ENCODE measurements around the gene HSF4.

HSF4 gene

GRCh38 chr16:67166598-67167168 lies 2.1 kb downstream of the HSF4 start:
- DNase-seq (ENCODE audit: low read depth, low spot score): no peak

- DNase-seq (ENCODE audit: low read depth, low spot score): no peak
Observed at GRCh38 chr16:67167588-67167987, 3.0 kb downstream of the HSF4 start.

DNA sequence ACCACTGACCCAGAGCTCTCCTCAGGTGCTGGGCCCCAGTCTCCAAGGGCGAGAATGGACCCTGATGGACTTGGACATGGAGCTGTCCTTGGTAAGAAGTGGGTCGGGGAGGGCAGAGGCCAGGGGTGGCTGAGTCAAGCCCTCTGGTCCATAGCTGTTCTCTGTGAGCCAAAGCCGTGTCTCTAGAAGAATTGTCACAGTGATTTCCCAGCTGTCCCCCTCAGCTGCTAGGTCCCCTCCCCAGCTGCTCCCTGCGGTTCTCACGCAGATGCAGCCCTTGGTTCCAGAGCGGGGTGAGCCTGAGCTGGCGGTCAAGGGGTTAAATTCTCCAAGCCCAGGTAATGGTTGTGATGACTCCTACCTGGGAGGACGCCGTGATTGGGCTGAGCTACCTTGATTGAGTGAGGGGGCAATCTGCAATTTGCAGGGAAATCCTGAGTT lies 4.5 kb downstream of the HSF4 start:
- DNase-seq (ENCODE audit: low read depth, low spot score): no peak

DNA sequence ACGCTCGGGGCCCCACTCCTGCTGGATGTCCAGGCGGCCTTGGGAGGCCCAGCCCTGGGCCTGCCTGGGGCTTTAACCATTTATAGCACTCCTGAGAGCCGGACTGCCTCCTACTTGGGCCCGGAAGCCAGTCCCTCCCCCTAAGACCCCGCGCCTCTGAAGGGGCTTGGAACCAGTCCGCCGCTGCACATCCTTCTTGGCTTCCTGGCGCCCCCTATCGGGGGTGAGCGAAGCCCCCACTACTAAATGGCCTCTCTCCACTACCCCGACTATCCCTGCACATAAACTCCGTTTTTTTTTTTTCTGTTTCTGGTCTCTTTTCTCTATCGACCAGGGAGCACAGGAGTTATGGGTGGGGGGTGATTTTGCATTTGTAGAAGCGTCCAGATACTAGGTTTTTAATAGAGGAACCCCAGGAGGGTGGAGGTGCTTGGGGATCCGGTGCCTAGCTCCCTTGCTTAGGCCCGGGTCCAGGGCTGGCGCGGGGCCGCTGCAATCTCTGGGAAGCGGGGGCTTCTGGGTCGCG lies 5.2 kb downstream of the HSF4 start:
- no peak for DNase-seq (ENCODE audit: low read depth, low spot score)

DNA sequence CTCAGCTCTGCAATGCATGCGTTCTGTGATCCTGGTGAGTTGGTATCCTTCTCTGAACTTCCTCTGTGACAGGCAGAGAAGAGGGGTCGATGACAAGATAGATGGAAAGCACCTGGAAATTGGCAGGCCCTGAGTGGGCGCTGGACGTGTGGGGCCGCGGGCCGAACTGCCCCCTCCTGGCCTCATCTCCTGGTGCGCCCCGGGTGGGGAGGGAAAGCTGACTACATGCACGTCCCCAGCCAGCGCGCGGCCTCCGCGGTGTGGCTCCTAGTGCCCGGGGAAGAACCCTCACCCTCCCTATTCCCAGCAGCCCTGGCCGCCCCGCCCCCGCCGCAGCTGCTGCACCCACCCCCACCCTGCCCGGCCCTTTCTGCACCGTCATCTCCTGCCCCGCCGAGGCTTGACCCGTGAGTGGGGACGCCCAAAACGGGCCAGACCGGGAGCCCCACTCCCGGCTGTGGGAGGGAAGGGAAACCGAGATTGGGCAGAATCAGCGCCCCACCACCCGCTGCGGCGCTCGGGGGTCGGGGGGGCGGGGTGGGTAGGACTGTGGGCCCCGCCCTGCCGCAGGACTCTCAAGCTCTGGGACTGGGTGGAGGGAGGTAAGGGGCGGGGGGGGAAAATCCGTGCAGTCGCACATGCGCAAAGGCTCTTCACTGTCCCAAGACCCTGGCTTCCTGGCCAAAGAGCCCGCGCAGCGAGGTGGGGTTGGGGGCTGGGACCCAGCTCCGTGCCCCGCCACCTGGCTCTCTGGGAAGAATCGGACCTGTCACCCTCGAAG lies 5.8 kb downstream of the HSF4 start, which contains the start of gene NOL3:
TSS of gene NOL3 (plus strand) at position 371 of the 781 bp plus-strand sequence.
- DNase-seq (ENCODE audit: low read depth, low spot score): no peak

DNA sequence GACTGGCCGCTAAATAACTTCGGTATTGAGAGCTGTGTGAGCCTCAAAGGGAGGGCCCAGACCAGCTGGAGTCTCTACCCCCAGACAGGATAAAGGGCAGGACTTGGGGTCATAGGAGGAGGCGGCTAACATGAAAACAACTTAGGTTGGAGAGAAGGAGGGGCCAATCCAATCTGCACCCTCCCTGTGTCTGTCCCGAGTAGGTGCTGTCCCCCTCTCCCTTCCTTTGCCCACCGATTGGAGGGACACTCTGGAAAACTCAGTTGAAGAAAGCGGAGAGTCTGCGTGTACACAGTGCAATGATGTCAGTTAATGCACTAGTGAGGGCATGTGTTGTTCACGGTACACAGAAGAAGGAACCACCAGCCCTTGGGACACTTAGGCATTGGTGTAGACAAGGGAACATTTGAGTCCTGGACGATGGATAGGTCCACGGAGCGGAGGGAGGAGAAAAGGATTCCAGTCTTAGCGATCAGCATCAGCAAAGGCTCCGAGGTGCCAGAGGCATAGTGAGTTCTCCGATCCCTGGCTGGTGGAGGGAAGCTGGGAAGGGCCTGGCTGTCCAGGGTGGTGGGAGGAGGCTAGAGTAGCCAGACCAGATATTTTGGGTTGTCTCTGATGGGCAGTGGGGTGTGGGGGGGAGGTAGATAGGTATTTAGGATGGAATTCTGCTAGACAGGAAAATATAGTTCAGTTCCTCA lies 6.6 kb downstream of the HSF4 start:
- no peak for DNase-seq (ENCODE audit: low read depth, low spot score)

- DNase-seq (ENCODE audit: low read depth, low spot score): no peak
Observed at GRCh38 chr16:67173323-67173722, 8.8 kb downstream of the HSF4 start.

- peak; percentile 37 for DNase-seq (ENCODE audit: low read depth, low spot score)
Observed at GRCh38 chr16:67173808-67174705, 9.5 kb downstream of the HSF4 start.

DNA sequence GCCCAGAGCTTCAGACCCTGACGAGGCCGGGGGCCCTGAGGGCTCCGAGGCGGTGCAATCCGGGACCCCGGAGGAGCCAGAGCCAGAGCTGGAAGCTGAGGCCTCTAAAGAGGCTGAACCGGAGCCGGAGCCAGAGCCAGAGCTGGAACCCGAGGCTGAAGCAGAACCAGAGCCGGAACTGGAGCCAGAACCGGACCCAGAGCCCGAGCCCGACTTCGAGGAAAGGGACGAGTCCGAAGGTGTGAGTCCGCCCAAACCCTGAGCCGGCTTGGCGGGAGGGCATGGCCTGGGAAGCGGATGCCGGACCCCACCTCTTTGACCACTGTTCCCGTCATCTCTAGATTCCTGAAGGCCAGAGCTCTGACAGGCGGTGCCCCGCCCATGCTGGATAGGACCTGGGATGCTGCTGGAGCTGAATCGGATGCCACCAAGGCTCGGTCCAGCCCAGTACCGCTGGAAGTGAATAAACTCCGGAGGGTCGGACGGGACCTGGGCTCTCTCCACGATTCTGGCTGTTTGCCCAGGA lies 10.2 kb downstream of the HSF4 start:
- DNase-seq (ENCODE audit: low read depth, low spot score): no peak

GRCh38 chr16:67176662-67177061 lies 12.1 kb downstream of the HSF4 start:
- DNase-seq (ENCODE audit: low read depth, low spot score): no peak

DNA sequence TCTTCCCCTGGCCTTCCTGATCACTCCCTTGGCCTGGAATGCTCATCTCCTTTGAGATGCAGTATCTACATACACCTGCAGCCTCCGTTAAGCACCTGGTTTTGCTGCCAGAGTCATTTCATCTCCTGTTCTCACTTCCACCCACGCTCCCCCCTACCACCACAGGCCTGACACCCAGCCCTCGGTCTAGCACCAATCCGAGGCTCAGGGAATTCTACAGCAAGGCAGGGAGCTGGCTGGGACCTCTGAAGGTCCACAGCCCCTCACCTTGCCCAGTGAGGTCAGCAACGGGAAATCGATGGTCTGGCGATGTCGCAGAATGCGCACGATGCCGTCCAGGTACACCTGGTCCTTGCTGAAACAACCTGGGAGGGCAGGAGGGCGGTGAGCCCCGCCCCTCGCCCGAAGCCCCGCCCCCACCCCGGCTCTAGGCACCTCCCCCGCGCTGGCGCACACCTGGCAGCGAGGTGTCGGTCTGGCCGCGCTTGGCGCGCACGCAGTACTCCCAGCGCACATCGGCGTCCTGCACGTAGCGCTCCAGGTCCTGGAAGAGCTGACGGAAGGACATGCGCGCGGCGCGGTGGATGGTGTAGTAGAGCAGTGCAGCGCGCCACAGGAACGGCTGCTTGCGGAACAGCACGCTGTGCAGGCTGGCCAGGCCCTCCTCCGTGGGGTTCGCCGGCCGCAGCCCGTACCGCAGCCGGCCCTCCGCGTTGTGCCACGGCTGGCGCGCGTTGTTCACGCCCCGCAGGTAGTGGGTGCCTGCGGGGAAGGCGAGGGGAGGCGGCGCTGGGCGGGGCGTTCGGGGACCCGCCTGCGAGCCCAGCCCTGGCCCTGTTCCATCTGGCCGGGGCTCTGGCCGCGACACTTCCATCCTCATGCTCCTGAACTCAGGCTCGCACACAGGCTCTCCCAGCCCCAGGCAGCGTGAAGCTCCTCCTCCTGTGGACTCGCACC lies 13.5 kb downstream of the HSF4 start:
- DNase-seq (ENCODE audit: low read depth, low spot score): no peak

GRCh38 chr16:67179421-67180080 lies 15.0 kb downstream of the HSF4 start:
- no peak for DNase-seq (ENCODE audit: low read depth, low spot score)

DNA sequence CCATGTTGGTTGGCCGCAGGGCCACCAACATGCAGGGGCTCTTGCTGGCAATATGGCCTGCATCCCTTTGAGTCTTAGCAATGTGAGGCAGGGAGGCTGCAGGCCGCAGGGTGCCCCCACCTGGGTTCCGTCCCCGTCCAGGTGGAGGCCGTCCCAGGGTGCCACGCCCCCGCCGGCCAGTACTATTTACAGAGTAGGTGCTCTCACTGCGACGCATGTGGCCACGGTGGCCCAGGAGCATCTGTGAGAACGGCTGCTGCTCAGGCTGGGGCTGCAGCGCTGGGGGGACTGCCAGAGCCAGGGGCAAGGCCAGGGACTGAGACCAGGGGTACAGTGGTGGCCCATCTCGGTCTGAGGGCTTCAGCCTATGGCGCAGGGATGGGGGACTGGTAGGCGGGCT lies 15.6 kb downstream of the HSF4 start:
- DNase-seq (ENCODE audit: low read depth, low spot score): no peak

DNA sequence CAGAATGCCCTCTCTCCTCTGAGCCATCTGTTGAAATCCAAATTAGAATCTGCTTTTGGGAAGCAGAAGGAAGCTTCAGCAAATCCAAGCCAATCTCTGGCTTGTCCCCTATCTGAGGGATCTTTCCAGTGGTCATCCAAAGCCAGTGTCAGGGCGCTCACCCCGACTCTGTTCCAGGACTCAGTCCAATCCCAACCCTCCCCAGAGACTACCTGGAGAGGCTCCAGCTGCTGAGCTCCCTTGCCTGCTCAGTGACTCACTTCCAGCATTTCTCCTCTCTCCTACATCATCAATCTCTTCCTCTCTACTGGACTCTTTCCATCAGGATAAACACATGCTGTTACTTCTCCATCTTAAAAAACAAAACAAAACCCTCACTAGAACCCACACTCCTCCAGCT lies 16.8 kb downstream of the HSF4 start:
- DNase-seq (ENCODE audit: low read depth, low spot score): no peak

DNA sequence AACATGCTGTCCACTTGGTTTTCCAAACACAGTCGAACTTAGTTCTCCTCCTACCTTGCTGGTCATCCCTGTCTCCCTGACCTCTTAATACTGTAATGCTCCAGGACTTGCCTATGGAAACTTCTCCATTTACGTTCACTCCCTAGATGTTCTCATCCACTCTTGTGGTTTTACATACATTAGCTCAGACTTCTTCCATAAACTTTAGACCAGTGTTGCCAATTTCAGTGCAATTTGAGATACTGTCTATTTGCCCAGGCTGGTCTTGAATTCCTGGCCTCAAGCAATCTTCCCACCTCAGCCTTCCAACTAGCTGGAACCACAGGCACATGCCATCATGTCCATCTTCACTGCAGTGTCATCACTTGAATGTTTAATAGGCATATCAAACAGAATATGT lies 17.7 kb downstream of the HSF4 start:
- no peak for DNase-seq (ENCODE audit: low read depth, low spot score)

DNA sequence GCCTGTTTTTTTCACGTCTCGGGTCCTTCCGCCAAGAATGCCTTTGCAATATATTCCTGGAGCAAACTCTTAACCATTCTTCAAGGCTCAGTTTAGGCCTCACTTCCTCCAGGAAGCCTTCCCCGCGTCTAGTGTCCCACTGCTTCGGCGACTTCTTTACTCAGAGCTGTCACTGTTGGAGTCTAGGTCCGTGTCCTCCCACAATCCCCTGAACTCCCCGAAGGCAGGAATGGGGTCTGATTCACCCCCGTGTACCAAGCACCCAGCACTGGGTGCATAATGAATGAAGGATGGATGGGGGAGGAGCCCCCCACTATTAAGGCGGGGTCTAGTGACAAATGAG lies 18.7 kb downstream of the HSF4 start:
- no peak for DNase-seq (ENCODE audit: low read depth, low spot score)

- DNase-seq (ENCODE audit: low read depth, low spot score): peak; percentile 86
Observed at GRCh38 chr16:67183627-67184452, 19.3 kb downstream of the HSF4 start, which contains the start of gene MATCAP1. Gene MATCAP1 (minus strand): TSS chr16:67183963. CDS start chr16:67180610, 3,353 bp downstream.

DNA sequence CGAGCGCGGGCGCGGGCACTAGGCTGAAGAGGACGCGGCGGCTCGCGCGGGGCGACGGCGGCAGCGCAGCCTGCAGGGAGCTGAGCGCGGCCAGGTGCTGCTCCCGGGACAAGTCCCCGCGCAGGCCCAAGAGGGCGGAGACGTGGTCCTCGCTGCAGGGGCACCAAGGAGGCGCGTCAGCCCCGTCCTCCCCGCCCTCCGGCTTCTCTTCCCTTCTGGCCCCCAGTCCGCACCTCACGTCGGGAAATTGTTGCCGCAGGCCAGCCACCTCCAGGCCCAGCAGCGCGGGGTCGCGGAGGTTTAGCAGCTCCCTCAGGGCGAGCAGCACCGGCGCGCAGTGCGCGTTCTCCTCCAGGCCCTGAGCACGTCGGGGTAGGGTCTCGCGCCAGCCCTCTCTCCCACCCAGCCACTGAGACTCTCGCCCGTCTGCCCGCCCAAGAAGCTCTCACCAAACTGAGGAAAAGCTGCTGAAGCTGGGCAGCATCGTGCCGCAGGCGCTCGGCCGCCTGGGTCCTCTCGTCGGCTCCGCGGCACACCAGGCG lies 20.0 kb downstream of the HSF4 start:
- no peak for DNase-seq (ENCODE audit: low read depth, low spot score)

Data from brain pericyte (primary cell).